Head of caudate nucleus (tissue), 42 donors: ENCODE data around the gene MTMR6.

Experiments
- DNase-seq, 42 donors: peaks; one replicate each; pipeline versions ENCODE4 v3.0.0 to v3.0.0-alpha.2; 2020 to 2021; ENCODE audit warnings: mixed read lengths in 7 of 42
- intact Hi-C: fragments of 100-400 bp; cut with DNase I; formaldehyde crosslinking; loops from one replicate; pipeline ENCODE4 v1.15.0; 2022

MTMR6 gene

GRCh38 chr13:25281935-25282332, 5.4 kb downstream of the MTMR6 start:
- intact Hi-C loops, result no loop called here
- DNase-seq, result no peak

GRCh38 chr13:25281193-25281934, 5.9 kb downstream of the MTMR6 start:
- no peak for DNase-seq
- intact Hi-C loops, result no loop called here

- intact Hi-C loops, result no loop called here
- no peak for DNase-seq
Measured at GRCh38 chr13:25280396-25280795, 6.9 kb downstream of the MTMR6 start.

- no peak for DNase-seq
- intact Hi-C loops, result no loop called here
Measured at GRCh38 chr13:25276748-25277147, 10.5 kb downstream of the MTMR6 start.

GRCh38 chr13:25268561-25268960, 18.7 kb downstream of the MTMR6 start:
- no peak for DNase-seq
- intact Hi-C loops, result no loop called here

- intact Hi-C loops, result no loop called here
- DNase-seq, result no peak
Measured at GRCh38 chr13:25267715-25268114, 19.6 kb downstream of the MTMR6 start.

GRCh38 chr13:25266706-25267105, 20.6 kb downstream of the MTMR6 start:
- DNase-seq, result peak in 1 of 42 donors; percentile 10
- intact Hi-C loops, result no loop called here

GRCh38 chr13:25262261-25262660, 25.0 kb downstream of the MTMR6 start:
- DNase-seq, result no peak
- intact Hi-C loops, result no loop called here

GRCh38 chr13:25253702-25254101, 33.6 kb downstream of the MTMR6 start:
- intact Hi-C loops, result loop anchor here (10.0 kb wide), 1 partner anchor 169 kb away; no protein-coding TSS in a partner anchor
- DNase-seq, result no peak

- intact Hi-C loops, result loop anchor here (10.0 kb wide), 1 partner anchor 168 kb away; no protein-coding TSS in a partner anchor
- no peak for DNase-seq
Measured at GRCh38 chr13:25252752-25253151, 34.5 kb downstream of the MTMR6 start.

- no peak for DNase-seq
- intact Hi-C loops, result loop anchor here (10.0 kb wide), 1 partner anchor 167 kb away; no protein-coding TSS in a partner anchor
Measured at GRCh38 chr13:25252225-25252624, 35.1 kb downstream of the MTMR6 start.

- peak in 41 of 42 donors; percentile 29 to 87 (median 63) for DNase-seq
- intact Hi-C loops, result loop anchor here (10.0 kb wide), 1 partner anchor 54 kb away; no protein-coding TSS in a partner anchor
Measured at GRCh38 chr13:25249001-25249543, 38.2 kb downstream of the MTMR6 start.

GRCh38 chr13:25248071-25248470, 39.2 kb downstream of the MTMR6 start:
- no peak for DNase-seq
- intact Hi-C loops, result loop anchor here (10.0 kb wide), 1 partner anchor 53 kb away; no protein-coding TSS in a partner anchor

GRCh38 chr13:25247360-25247759, 39.9 kb downstream of the MTMR6 start:
- no peak for DNase-seq
- intact Hi-C loops, result loop anchor here (10.0 kb wide), 1 partner anchor 53 kb away; no protein-coding TSS in a partner anchor

GRCh38 chr13:25244123-25244522, 43.2 kb downstream of the MTMR6 start:
- DNase-seq, result no peak
- intact Hi-C loops, result loop anchor here (10.0 kb wide), 1 partner anchor 49 kb away; no protein-coding TSS in a partner anchor

GRCh38 chr13:25242956-25243355, 44.3 kb downstream of the MTMR6 start:
- intact Hi-C loops, result loop anchor here (10.0 kb wide), 1 partner anchor 48 kb away; no protein-coding TSS in a partner anchor
- no peak for DNase-seq

GRCh38 chr13:25241007-25241406, 46.3 kb downstream of the MTMR6 start:
- intact Hi-C loops, result loop anchor here (10.0 kb wide), 1 partner anchor 46 kb away; no protein-coding TSS in a partner anchor

GRCh38 chr13:25237083-25237482, 50.2 kb downstream of the MTMR6 start:
- intact Hi-C loops, result no loop called here
- no peak for DNase-seq

More at GRCh38 chr13:25241007-25241406, 46.3 kb downstream of the MTMR6 start:
- DNase-seq, result no peak

- peak in 1 of 42 donors; percentile 17 for DNase-seq
- intact Hi-C loops, result no loop called here
Measured at GRCh38 chr13:25233861-25234260, 53.4 kb downstream of the MTMR6 start.

- DNase-seq, result peak in 2 of 42 donors; percentile 40 to 44
- intact Hi-C loops, result no loop called here
Measured at GRCh38 chr13:25232937-25233515, 54.3 kb downstream of the MTMR6 start.
